ENCODE data around the gene SLC35F3.

- TF ChIP-seq POLR2A (IDR thresholded peaks at IDR 0.05; ENCODE audit: extremely low read depth, insufficient read length) (no peak), CTCF (IDR thresholded peaks at IDR 0.05; ENCODE audit: low read depth, low read length) (no peak), MYC (IDR thresholded peaks at IDR 0.05; ENCODE audit: low read depth, low read length) (no peak)
These were observed 395.6 kb downstream of the SLC35F3 start for GRCh38 chr1:234300096-234300495.

Measured in NB4 (cell line).